HepG2 (cell line): ENCODE data around the gene ANKHD1. TPM values are rescaled to one million over a fixed set of nuclear protein-coding genes. Genes with fewer than 3 reads are reported as not detected.

Source experiments
- AKAP8 ChIP-seq: sonication (generic); formaldehyde crosslinking; IDR thresholded peaks from 2 replicates; pipeline ENCODE4 v1.5.1; 2020; ENCODE audit warnings: mild to moderate bottlenecking, missing genetic modification reagents
- CBX1 ChIP-seq: IDR thresholded peaks from one replicate; pipeline ENCODE4 v1.6.1; 2016; ENCODE audit warnings: antibody characterized with exemption, low read depth
- KLF15 ChIP-seq: sonication (generic); formaldehyde crosslinking; IDR thresholded peaks from 2 replicates; pipeline ENCODE4 v1.8.1; 2023; ENCODE audit warnings: borderline replicate concordance, mild to moderate bottlenecking, inconsistent platforms, missing genetic modification reagents, mixed read lengths
- SALL2 ChIP-seq: sonication (generic); formaldehyde crosslinking; IDR thresholded peaks from 2 replicates; pipeline ENCODE4 v1.8.1; 2023; ENCODE audit warnings: mild to moderate bottlenecking, missing genetic modification reagents, inconsistent platforms
- SETDB1 ChIP-seq: sonication (generic); formaldehyde crosslinking; IDR thresholded peaks from 2 replicates; pipeline ENCODE4 v1.5.1; 2020; ENCODE audit warnings: missing genetic modification reagents, mild to moderate bottlenecking, borderline replicate concordance
- SMARCE1 ChIP-seq: fragments of 450-650 bp; IDR thresholded peaks from 2 replicates; pipeline ENCODE4 v1.6.1; 2017; ENCODE audit warnings: borderline replicate concordance
- SRF ChIP-seq: IDR thresholded peaks from 2 replicates; pipeline ENCODE4 v1.6.1; 2011; ENCODE audit warnings: mild to moderate bottlenecking, low read depth, low read length, moderate library complexity
- SRSF9 ChIP-seq: fragments of 200-400 bp; formaldehyde crosslinking; IDR thresholded peaks from 2 replicates; pipeline ENCODE4 v1.6.1; 2018; ENCODE audit warnings: borderline replicate concordance, mild to moderate bottlenecking, low read depth, low read length; ENCODE audit not compliant: insufficient read depth, poor library complexity, severe bottlenecking
- TCF12 ChIP-seq, 2 experiments: fragments of 450-650 bp in 1 of 2; sonication (generic) in 1 of 2; formaldehyde crosslinking in 1 of 2; IDR thresholded peaks; 2 replicates each; pipeline versions ENCODE4 v1.6.1 to v1.8.0; 2017 to 2022; ENCODE audit warnings: antibody characterized with exemption in 1 of 2, mild to moderate bottlenecking in 1 of 2, missing genetic modification reagents in 1 of 2, moderate library complexity in 1 of 2
- TSC22D2 ChIP-seq: sonication (generic); formaldehyde crosslinking; IDR thresholded peaks from 2 replicates; pipeline ENCODE4 v1.5.1; 2020; ENCODE audit warnings: missing genetic modification reagents, mild to moderate bottlenecking, borderline replicate concordance
- U2AF1 ChIP-seq: fragments of 200-400 bp; formaldehyde crosslinking; optimal IDR thresholded peaks from 2 replicates; pipeline ENCODE3; 2017; ENCODE audit warnings: mild to moderate bottlenecking, low read depth, low read length
- UBTF ChIP-seq: sonication (generic); formaldehyde crosslinking; IDR thresholded peaks from 2 replicates; pipeline ENCODE4 v1.4.0; 2020; ENCODE audit warnings: mild to moderate bottlenecking, missing genetic modification reagents
- ZBTB7B ChIP-seq: sonication (generic); formaldehyde crosslinking; IDR thresholded peaks from 2 replicates; pipeline ENCODE4 v1.4.0; 2020; ENCODE audit warnings: missing genetic modification reagents
- ZHX1 ChIP-seq: sonication (generic); formaldehyde crosslinking; IDR thresholded peaks from 2 replicates; pipeline ENCODE4 v1.8.1; 2022; ENCODE audit warnings: low read depth, mild to moderate bottlenecking, missing genetic modification reagents
- ZMAT5 ChIP-seq: sonication (generic); formaldehyde crosslinking; IDR thresholded peaks from 2 replicates; pipeline ENCODE4 v1.5.0; 2020; ENCODE audit warnings: mild to moderate bottlenecking, low read depth, missing genetic modification reagents, borderline replicate concordance
- ZNF180 ChIP-seq: sonication (generic); formaldehyde crosslinking; IDR thresholded peaks from 2 replicates; pipeline ENCODE4 v1.4.0; 2020; ENCODE audit warnings: low read depth, missing genetic modification reagents, borderline replicate concordance
- ZNF20 ChIP-seq: sonication (generic); formaldehyde crosslinking; IDR thresholded peaks from 2 replicates; pipeline ENCODE4 v1.4.0; 2020; ENCODE audit warnings: mild to moderate bottlenecking, moderate library complexity, missing genetic modification reagents
- ZNF251 ChIP-seq: sonication (generic); formaldehyde crosslinking; IDR thresholded peaks from 2 replicates; pipeline ENCODE4 v1.9.0; 2021; ENCODE audit warnings: mild to moderate bottlenecking, missing genetic modification reagents
- ZNF382 ChIP-seq: sonication (generic); formaldehyde crosslinking; IDR thresholded peaks from 2 replicates; pipeline ENCODE4 v1.5.0; 2020; ENCODE audit warnings: missing genetic modification reagents, mild to moderate bottlenecking, borderline replicate concordance
- ZNF670 ChIP-seq: sonication (generic); formaldehyde crosslinking; IDR thresholded peaks from 2 replicates; pipeline ENCODE4 v1.8.0; 2022; ENCODE audit warnings: mild to moderate bottlenecking, missing genetic modification reagents, borderline replicate concordance
- ZNF747 ChIP-seq: sonication (generic); formaldehyde crosslinking; IDR thresholded peaks from 2 replicates; pipeline ENCODE4 v1.8.1; 2023; ENCODE audit warnings: missing genetic modification reagents, mild to moderate bottlenecking, borderline replicate concordance
- ZNF878 ChIP-seq: sonication (generic); formaldehyde crosslinking; IDR thresholded peaks from 2 replicates; pipeline ENCODE4 v1.8.1; 2023; ENCODE audit warnings: mild to moderate bottlenecking, missing genetic modification reagents, moderate library complexity
- ZSCAN20 ChIP-seq: sonication (generic); formaldehyde crosslinking; IDR thresholded peaks from 2 replicates; pipeline ENCODE4 v1.4.0; 2020; ENCODE audit warnings: missing genetic modification reagents, mild to moderate bottlenecking, borderline replicate concordance
- polyA plus RNA-seq, 8 experiments: library from polyadenylated mRNA; depleted of rRNA in 3 of 8; stranded (reverse) in 7 of 8; unstranded in 1 of 8; fragments of >200 nt; fragmentation: Illumina TruSeq in 4 of 8; extraction: Trizol in 4 of 8; gene quantifications; 2 replicates each; pipeline versions ENCODE4 v1.2.1 to v1.2.3, GENCODE V29; 2011 to 2016; ENCODE audit warnings: low read depth in 4 of 8, missing spikeins in 1 of 8, mixed read lengths in 1 of 8; ENCODE audit not compliant: insufficient read depth in 1 of 8
- total RNA-seq, 5 experiments: library from RNA; depleted of rRNA; stranded (reverse); fragments of >200 nt; fragmentation: Illumina TruSeq; extraction: Trizol; gene quantifications; 2 replicates each; pipeline ENCODE4 v1.2.3, GENCODE V29; 2016; ENCODE audit warnings: low read depth in 1 of 5

The ANKHD1 gene
- total and polyA plus RNA-seq, 2 of the 13 experiments (the other 11 are each of a cell fraction or from before 2014, with no cell fraction given), result 69.9 to 82.0 TPM

DNA sequence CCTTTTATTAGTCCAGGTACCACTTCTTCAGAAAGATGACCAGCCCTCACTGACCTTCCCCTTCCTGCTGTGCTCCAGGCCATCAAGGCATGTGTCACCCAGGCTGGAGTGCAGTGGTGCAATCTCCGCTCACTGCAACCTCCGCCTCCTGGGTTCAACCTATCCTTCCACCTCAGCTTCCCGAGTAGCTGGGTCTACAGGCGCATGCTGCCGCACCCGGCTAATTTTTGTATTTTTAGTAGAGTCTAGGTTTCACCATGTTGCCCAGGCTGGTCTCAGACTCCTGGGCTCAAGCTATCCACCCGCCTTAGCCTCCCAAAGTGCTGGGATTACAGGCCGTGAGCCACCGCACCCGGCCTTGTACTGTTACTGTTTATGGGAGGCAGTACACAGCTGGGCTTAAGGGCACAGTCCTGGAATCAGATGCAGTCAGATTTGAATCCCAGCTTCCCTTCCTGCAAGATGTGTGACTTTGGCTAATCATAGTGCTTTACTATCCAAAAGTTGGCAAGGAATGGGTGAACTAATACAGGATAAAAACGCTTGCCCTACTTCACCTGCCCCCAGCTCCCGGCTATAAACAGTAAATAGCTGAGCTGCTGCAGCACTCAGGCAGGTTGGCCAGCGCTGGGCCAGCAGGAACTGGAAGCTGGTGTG is 145.3 kb downstream of the ANKHD1 start (continued):
- 0 out of 2 replicates have a peak, but pooled peaks have one; percentile 22 for TF ChIP-seq ZNF878 (CRISPR knock-in tag)
- TF ChIP-seq ZNF251 (CRISPR knock-in tag), result no peak
- TF ChIP-seq TCF12 (IDR thresholded peaks at IDR 0.05), result no peak
- no peak for TF ChIP-seq TCF12 (CRISPR knock-in tag; IDR thresholded peaks at IDR 0.05)
- TF ChIP-seq SRSF9, result no peak
- TF ChIP-seq ZBTB7B (CRISPR knock-in tag), result peak; percentile 1; the same call in 1 of the 2 replicates
- no peak for TF ChIP-seq KLF15 (CRISPR knock-in tag)
- no peak for TF ChIP-seq ZHX1 (CRISPR knock-in tag)
- no peak for TF ChIP-seq CBX1
- no peak for TF ChIP-seq ZNF180 (CRISPR knock-in tag)
- TF ChIP-seq U2AF1, result no peak
- peak; percentile 61; the same call in 1 of the 2 replicates for TF ChIP-seq ZNF670 (CRISPR knock-in tag)
- TF ChIP-seq ZNF382, result no peak
- no peak for TF ChIP-seq ZNF747 (CRISPR knock-in tag)
- TF ChIP-seq SETDB1, result no peak
- no peak for TF ChIP-seq ZMAT5 (CRISPR knock-in tag)
- no peak for TF ChIP-seq SMARCE1
- no peak for TF ChIP-seq TSC22D2 (CRISPR knock-in tag)
- no peak for TF ChIP-seq AKAP8 (CRISPR knock-in tag)
- TF ChIP-seq SRF, result no peak
- peak; percentile 94 for TF ChIP-seq UBTF (CRISPR knock-in tag)
- no peak for TF ChIP-seq ZSCAN20
- TF ChIP-seq ZNF20 (CRISPR knock-in tag), result no peak
- peak; percentile 64; the same call in 1 of the 2 replicates for TF ChIP-seq SALL2 (CRISPR knock-in tag)
